Upper lobe of left lung (tissue), 6 donors: ENCODE results near the gene PRICKLE3. TPM values are rescaled to one million over a fixed set of nuclear protein-coding genes. Genes with fewer than 3 reads are reported as not detected.

Source experiments
- ATAC-seq, 2 donors: fragments of 200-7000 bp; cut with Tn5 transposase; one replicate each; pipeline ENCODE4 v1.9.1; 2022; ENCODE audit warnings: mild to moderate bottlenecking in 2 of 2, moderate library complexity in 2 of 2; ENCODE audit not compliant: low FRiP score in 2 of 2
- DNase-seq, 2 donors: peaks; one replicate each; pipeline ENCODE4 v3.0.0-alpha.2; 2019 to 2020
- H3K27ac ChIP-seq, 4 donors: fragments of 200-600 bp; sonication (generic); one replicate each; pipeline ENCODE4 v1.5.1; 2016 to 2019
- H3K27me3 ChIP-seq, 4 donors: fragments of 200-600 bp; sonication (generic); one replicate each; pipeline ENCODE4 v1.5.1; 2017 to 2019
- H3K36me3 ChIP-seq, 4 donors: fragments of 200-600 bp; sonication (generic); one replicate each; pipeline ENCODE4 v1.5.1; 2016 to 2019
- H3K4me1 ChIP-seq, 4 donors: fragments of 200-600 bp; sonication (generic); one replicate each; pipeline ENCODE4 v1.5.1; 2018 to 2019
- H3K4me3 ChIP-seq, 4 donors: fragments of 200-600 bp; sonication (generic); one replicate each; pipeline ENCODE4 v1.5.1; 2017 to 2019; ENCODE audit warnings: mild to moderate bottlenecking in 2 of 4, moderate library complexity in 1 of 4
- H3K9me3 ChIP-seq, 4 donors: fragments of 200-600 bp; sonication (generic); one replicate each; pipeline ENCODE4 v1.5.1; 2018 to 2019
- EP300 ChIP-seq, 4 donors: sonication (generic); formaldehyde crosslinking; IDR thresholded peaks; one replicate each; pipeline ENCODE4 v1.5.1; 2017; ENCODE audit warnings: antibody characterized with exemption in 4 of 4, control low read depth in 2 of 4
- POLR2A ChIP-seq, 4 donors: fragments of 450-650 bp; IDR thresholded peaks; one replicate each; pipeline ENCODE4 v1.5.1; 2016 to 2017; ENCODE audit warnings: antibody characterized with exemption in 4 of 4, mild to moderate bottlenecking in 2 of 4
- POLR2AphosphoS5 ChIP-seq, 2 donors: sonication (generic); formaldehyde crosslinking; IDR thresholded peaks; one replicate each; pipeline ENCODE4 v1.5.1; 2017; ENCODE audit warnings: antibody characterized with exemption in 2 of 2
- WGBS, 2 donors: methylation state at CpG; one replicate each; pipeline ENCODE4 v1.1.5; 2017 to 2018; 5-methylcytosine and 5-hydroxymethylcytosine counted together
- total RNA-seq, 6 donors: library from RNA; depleted of rRNA in 4 of 6; stranded (reverse); fragments of >200 nt in 4 of 6; gene quantifications; one replicate each; pipeline versions ENCODE4 v1.1.0 to v1.2.1, GENCODE V29; 2016 to 2021
- TF ChIP-seq, protein P1 (sequence below), 6 experiments: fragments of 450-650 bp in 4 of 6; fragments of 200-600 bp in 2 of 6; sonication (generic) in 2 of 6; IDR thresholded peaks; one replicate each; pipeline ENCODE4 v1.5.1; 2016 to 2019; ENCODE audit warnings: antibody characterized with exemption in 6 of 6
- donor health status: DM: no; HTN: no; CAD: no; lungs with moderate emphysema.
- donor health status: DM: no; HTN: yes; CAD: no; lungs with severe emphysema.

The PRICKLE3 gene
- total RNA-seq, 6 donors from 2014 or later: 14.4 to 43.0 (median 19.7) TPM

DNA sequence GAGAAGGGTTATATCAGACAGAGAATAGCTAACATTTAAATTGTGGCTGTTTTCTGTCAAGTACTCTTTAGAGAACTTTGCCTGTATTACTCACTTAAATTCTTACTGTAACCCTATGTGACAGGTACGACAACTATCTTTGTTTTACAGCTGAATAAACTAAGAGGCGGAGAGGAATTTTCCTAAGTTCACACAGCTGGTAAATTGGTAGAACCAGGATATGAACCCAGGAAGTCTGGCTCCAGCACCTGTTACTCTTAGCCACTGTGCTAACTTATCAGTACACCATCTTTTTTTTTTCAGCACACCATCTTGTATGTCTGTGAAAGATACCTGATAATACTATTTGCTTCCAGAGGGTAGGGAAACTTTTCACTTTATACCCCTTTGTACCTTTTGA lies 15.8 kb upstream of the PRICKLE3 start:
- no peak for TF ChIP-seq POLR2A (IDR thresholded peaks at IDR 0.05)
- no peak for TF ChIP-seq EP300 (IDR thresholded peaks at IDR 0.05)
- TF ChIP-seq POLR2AphosphoS5 (IDR thresholded peaks at IDR 0.05): no peak
- TF ChIP-seq, protein P1, sequence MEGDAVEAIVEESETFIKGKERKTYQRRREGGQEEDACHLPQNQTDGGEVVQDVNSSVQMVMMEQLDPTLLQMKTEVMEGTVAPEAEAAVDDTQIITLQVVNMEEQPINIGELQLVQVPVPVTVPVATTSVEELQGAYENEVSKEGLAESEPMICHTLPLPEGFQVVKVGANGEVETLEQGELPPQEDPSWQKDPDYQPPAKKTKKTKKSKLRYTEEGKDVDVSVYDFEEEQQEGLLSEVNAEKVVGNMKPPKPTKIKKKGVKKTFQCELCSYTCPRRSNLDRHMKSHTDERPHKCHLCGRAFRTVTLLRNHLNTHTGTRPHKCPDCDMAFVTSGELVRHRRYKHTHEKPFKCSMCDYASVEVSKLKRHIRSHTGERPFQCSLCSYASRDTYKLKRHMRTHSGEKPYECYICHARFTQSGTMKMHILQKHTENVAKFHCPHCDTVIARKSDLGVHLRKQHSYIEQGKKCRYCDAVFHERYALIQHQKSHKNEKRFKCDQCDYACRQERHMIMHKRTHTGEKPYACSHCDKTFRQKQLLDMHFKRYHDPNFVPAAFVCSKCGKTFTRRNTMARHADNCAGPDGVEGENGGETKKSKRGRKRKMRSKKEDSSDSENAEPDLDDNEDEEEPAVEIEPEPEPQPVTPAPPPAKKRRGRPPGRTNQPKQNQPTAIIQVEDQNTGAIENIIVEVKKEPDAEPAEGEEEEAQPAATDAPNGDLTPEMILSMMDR (IDR thresholded peaks at IDR 0.05): no peak
- no peak for ATAC-seq
- no peak for DNase-seq
- Histone ChIP-seq H3K27me3 (no peaks in the 10 kb centered on the region), H3K4me3 (no peak overlapping the region), H3K27ac (no peak overlapping the region), H3K36me3 (no peaks in the 10 kb centered on the region), H3K9me3 (no peaks in the 10 kb centered on the region), H3K4me1 (peaks cover 0 to 17% (median 6%) of the 10 kb centered on the region in 4 donors)
- 67 to 69% methylated on average over 2 of the region's 2 CpGs for WGBS, 2 donors

DNA sequence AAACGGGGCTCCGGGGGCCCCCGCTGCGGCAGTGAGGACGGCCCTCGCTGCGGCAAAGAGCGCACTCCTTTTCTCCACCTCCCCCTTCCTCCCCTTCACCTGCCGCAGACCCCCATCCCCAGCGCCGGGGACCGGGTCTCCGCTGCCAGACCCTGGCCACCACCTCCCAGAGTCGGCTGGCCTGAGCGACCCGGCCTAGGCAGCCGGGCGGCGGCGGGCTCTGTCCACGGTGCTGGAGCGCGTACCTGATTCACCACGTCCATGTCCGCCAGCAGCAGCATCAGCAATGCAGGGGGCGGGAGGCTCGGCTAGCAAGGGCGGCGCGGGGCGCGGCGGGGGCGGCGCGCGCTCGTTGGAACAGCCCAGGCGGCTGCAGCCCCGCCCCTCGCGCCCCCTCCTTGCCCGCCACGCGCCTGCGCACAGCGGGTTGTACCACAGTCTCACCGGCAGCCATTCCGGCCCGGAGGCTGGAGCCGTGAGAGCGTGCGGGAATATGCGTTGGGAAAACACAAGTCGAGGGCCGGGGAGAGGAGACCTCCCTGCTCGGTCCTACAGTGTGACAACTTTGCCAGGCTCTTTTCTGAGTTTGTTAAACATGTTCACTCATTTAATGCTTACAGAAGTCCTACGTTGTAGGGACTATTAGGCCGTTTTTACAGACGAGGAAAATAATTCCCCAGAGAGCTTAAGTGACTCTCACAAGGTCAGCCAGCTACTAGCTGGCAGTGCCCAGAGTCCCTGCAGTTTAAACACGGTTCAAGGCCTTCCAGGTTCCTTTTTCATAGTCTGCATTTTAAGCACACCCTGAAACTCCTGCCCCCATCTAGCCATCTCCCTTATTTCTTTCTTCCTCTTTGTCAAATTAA lies 14.0 kb upstream of the PRICKLE3 start, which contains the start of gene SYP:
Gene SYP (minus strand): TSS at position 288 of the 866 bp plus-strand sequence. CDS start 7 bp downstream, at position 281.
- peak; percentile 90 to 98 for ATAC-seq
- Histone ChIP-seq H3K36me3 (no peaks in the 10 kb centered on the region), H3K4me1 (peaks cover 0 to 17% (median 6%) of the 10 kb centered on the region in 4 donors), H3K27me3 (no peaks in the 10 kb centered on the region), H3K27ac (peak within 1 kb of the TSS in 3 of 4 donors; percentile 52 to 76 (median 58)), H3K9me3 (no peaks in the 10 kb centered on the region), H3K4me3 (peak within 1 kb of the TSS in 3 of 4 donors; percentile 25 to 49 (median 41))
- DNase-seq: peak; percentile 93 to 97
- TF ChIP-seq, protein P1 (IDR thresholded peaks at IDR 0.05): peak in 1 of 6 experiments; percentile 7
- TF ChIP-seq POLR2A (IDR thresholded peaks at IDR 0.05) (peak in 2 of 4 donors; percentile 42 to 83), EP300 (IDR thresholded peaks at IDR 0.05) (no peak), POLR2AphosphoS5 (IDR thresholded peaks at IDR 0.05) (peak; percentile 72 to 77)
- 0 to 33% methylated on average over 3 to 61 of the region's 61 CpGs for WGBS, 2 donors

DNA sequence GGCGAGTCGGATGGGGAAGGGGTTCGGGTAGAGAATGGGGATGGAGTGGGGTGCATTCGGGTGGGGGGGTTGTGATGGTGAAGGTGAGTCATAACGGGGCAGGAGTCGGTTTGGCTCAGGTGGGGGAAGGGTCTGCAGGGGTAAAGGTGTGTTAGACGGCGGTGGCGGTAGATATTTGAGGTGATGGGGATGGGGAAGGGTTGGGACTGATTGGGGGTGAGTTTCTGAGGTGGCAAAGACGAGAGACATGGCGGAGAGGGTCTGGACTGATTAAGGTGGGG lies 13.1 kb upstream of the PRICKLE3 start:
- 28 to 48% methylated on average over 11 of the region's 11 CpGs for WGBS, 2 donors
- no peaks in the 10 kb centered on the region for H3K36me3 ChIP-seq
- no peaks in the 10 kb centered on the region for H3K9me3 ChIP-seq
- no peak for TF ChIP-seq POLR2AphosphoS5 (IDR thresholded peaks at IDR 0.05)
- TF ChIP-seq, protein P1 (IDR thresholded peaks at IDR 0.05): no peak
- no peak for TF ChIP-seq POLR2A (IDR thresholded peaks at IDR 0.05)
- no peak for TF ChIP-seq EP300 (IDR thresholded peaks at IDR 0.05)
- DNase-seq (no peak), ATAC-seq (no peak)
- H3K4me3 ChIP-seq: peak overlapping the region in 1 of 4 donors; percentile 41
- H3K27ac ChIP-seq: no peak overlapping the region
- H3K27me3 ChIP-seq: no peaks in the 10 kb centered on the region
- H3K4me1 ChIP-seq: peaks cover 0 to 17% (median 6%) of the 10 kb centered on the region in 4 donors

DNA sequence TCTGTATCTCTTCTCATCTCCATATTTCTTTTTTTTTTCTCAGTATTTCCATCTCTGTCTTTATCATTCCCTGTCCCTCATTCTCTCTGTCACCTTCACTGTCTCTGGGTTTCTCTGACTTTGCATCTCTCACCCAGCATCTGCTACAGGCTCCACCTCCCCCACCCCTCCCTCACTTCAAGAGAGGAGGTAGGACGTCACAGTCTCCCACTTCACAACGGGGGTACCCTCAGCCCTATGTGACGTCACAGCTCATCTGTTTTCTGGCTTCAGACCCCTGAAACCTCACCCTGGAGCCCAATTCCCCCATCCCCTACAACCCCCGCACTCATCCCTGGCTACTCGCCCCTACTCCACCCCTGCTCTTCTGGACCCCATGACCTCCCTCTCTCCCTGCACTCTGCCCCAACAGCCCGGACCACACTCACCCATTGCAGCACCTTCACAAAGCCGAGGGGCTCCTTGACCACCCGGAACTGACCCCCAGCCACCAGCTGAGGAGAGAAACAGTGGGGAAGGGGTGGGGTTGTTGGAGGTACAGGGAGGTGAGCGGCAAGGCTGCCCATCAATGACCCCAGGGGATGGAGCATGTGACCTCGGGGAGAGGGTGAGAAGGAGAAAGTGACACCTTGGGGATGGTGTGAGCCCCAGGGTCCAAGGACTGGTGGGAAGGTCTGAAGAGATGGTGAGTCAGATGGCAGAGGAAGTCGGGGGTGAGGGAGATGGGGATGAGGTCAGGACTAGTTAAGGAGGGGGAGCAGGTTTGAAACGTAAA lies 12.6 kb upstream of the PRICKLE3 start:
- H3K9me3 ChIP-seq: no peaks in the 10 kb centered on the region
- WGBS, 2 donors: 20 to 51% methylated on average over 7 to 11 of the region's 12 CpGs
- no peak for DNase-seq
- no peak for TF ChIP-seq EP300 (IDR thresholded peaks at IDR 0.05)
- TF ChIP-seq, protein P1 (IDR thresholded peaks at IDR 0.05): no peak
- TF ChIP-seq POLR2A (IDR thresholded peaks at IDR 0.05): no peak
- no peak for TF ChIP-seq POLR2AphosphoS5 (IDR thresholded peaks at IDR 0.05)
- H3K27me3 ChIP-seq: no peaks in the 10 kb centered on the region
- H3K27ac ChIP-seq: no peak overlapping the region
- no peaks in the 10 kb centered on the region for H3K36me3 ChIP-seq
- no peak overlapping the region for H3K4me3 ChIP-seq
- peaks cover 0 to 17% (median 6%) of the 10 kb centered on the region in 4 donors for H3K4me1 ChIP-seq
- ATAC-seq: no peak
